ENCODE data around the gene P2RY2.

DNA sequence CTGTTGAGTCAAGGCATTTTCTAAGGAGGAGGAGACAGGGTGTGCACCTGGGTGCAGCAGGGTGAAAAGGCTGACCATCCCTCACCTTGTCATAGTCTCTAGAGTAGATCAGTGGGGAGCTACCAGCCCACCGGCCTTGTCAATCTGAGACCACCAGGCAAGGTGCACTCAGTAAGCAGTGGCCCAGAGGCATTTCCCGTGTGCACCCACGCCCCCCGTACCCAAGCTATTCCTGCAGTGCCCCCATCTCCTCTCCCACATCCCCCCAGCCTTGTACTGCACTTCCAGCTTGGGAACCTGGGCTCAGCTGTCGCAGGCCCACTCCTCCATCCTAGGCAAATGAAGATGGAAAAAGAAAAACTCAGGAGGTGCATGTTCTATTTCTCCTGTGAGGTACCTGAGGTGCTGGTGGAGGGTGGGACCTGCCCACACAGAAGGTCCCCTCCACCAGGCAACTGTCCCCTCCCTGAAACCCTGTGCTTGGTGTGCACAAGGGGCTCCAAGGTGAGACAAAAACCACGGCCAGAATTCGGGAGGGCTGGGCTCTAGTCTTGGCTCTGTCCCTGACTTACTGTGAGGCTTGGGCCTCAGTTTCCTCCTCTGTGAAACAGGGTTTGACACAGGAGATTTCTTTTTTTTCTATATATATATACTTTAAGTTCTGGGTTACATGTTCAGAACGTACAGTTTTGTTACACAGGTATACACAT lies 8.4 kb downstream of the P2RY2 start:
- TF ChIP-seq OVOL2 (CRISPR knock-in tag; IDR thresholded peaks at IDR 0.05; ENCODE audit: borderline replicate concordance) (no peak), FOXP1 (CRISPR knock-in tag; IDR thresholded peaks at IDR 0.05; ENCODE audit: borderline replicate concordance) (no peak), ATF3 (CRISPR knock-in tag; conservative IDR thresholded peaks at IDR 0.05) (no peak), JUN (CRISPR knock-in tag; IDR thresholded peaks at IDR 0.05) (no peak), PRDM15 (CRISPR knock-in tag; IDR thresholded peaks at IDR 0.05) (no peak)
- TF ChIP-seq, protein P1, sequence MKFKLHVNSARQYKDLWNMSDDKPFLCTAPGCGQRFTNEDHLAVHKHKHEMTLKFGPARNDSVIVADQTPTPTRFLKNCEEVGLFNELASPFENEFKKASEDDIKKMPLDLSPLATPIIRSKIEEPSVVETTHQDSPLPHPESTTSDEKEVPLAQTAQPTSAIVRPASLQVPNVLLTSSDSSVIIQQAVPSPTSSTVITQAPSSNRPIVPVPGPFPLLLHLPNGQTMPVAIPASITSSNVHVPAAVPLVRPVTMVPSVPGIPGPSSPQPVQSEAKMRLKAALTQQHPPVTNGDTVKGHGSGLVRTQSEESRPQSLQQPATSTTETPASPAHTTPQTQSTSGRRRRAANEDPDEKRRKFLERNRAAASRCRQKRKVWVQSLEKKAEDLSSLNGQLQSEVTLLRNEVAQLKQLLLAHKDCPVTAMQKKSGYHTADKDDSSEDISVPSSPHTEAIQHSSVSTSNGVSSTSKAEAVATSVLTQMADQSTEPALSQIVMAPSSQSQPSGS (CRISPR knock-in tag; IDR thresholded peaks at IDR 0.05; ENCODE audit: borderline replicate concordance, low read depth): no peak
- TF ChIP-seq, protein P2, sequence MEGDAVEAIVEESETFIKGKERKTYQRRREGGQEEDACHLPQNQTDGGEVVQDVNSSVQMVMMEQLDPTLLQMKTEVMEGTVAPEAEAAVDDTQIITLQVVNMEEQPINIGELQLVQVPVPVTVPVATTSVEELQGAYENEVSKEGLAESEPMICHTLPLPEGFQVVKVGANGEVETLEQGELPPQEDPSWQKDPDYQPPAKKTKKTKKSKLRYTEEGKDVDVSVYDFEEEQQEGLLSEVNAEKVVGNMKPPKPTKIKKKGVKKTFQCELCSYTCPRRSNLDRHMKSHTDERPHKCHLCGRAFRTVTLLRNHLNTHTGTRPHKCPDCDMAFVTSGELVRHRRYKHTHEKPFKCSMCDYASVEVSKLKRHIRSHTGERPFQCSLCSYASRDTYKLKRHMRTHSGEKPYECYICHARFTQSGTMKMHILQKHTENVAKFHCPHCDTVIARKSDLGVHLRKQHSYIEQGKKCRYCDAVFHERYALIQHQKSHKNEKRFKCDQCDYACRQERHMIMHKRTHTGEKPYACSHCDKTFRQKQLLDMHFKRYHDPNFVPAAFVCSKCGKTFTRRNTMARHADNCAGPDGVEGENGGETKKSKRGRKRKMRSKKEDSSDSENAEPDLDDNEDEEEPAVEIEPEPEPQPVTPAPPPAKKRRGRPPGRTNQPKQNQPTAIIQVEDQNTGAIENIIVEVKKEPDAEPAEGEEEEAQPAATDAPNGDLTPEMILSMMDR (IDR thresholded peaks at IDR 0.05): no peak
- TF ChIP-seq, protein P3, sequence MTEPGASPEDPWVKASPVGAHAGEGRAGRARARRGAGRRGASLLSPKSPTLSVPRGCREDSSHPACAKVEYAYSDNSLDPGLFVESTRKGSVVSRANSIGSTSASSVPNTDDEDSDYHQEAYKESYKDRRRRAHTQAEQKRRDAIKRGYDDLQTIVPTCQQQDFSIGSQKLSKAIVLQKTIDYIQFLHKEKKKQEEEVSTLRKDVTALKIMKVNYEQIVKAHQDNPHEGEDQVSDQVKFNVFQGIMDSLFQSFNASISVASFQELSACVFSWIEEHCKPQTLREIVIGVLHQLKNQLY (CRISPR knock-in tag; IDR thresholded peaks at IDR 0.05): no peak

Measured in WTC11 (cell line).